Kidney epithelial cell (primary cell): ENCODE data around the gene SYTL4. TPM values are rescaled to one million over a fixed set of nuclear protein-coding genes. Genes with fewer than 3 reads are reported as not detected.

ENCODE experiments used
- DNase-seq: peaks from one replicate; pipeline ENCODE4 v3.0.0-alpha.2; 2010; ENCODE audit warnings: low read depth
- H3K27me3 ChIP-seq: 2 replicates; pipeline ENCODE4 v1.6.0; 2011; ENCODE audit warnings: low read length; ENCODE audit not compliant: control insufficient read depth, insufficient read depth
- H3K36me3 ChIP-seq: 2 replicates; pipeline ENCODE4 v1.5.1; 2011; ENCODE audit warnings: low read length; ENCODE audit not compliant: control insufficient read depth, insufficient read depth
- H3K4me3 ChIP-seq: 2 replicates; pipeline ENCODE4 v1.5.1; 2011; ENCODE audit warnings: low read depth, mild to moderate bottlenecking, control low read depth, low read length
- CTCF ChIP-seq: IDR thresholded peaks from 2 replicates; pipeline ENCODE4 v1.5.1; 2011; ENCODE audit warnings: mild to moderate bottlenecking, moderate library complexity, low read length, control low read depth, inconsistent platforms; ENCODE audit not compliant: insufficient read depth, poor library complexity, severe bottlenecking
- total RNA-seq: library from RNA; depleted of rRNA; stranded (reverse); fragments of >200 nt; gene quantifications from 2 replicates; pipeline ENCODE4 v1.2.3, GENCODE V29; 2015

Gene SYTL4
- total RNA-seq, 1 donor from 2014 or later: 3.2 TPM

- no peak for DNase-seq
- H3K27me3 ChIP-seq: peaks cover 3% of the 10 kb centered on the region
- TF ChIP-seq CTCF: no peak
- no peaks in the 10 kb centered on the region for H3K36me3 ChIP-seq
- H3K4me3 ChIP-seq: no peak overlapping the region
These were observed 57.2 kb downstream of the SYTL4 start for GRCh38 chrX:100674705-100675104.

GRCh38 chrX:100673397-100673953 lies 58.4 kb downstream of the SYTL4 start:
- Histone ChIP-seq H3K27me3 (peaks cover 3% of the 10 kb centered on the region), H3K4me3 (no peak overlapping the region), H3K36me3 (no peaks in the 10 kb centered on the region)
- TF ChIP-seq CTCF: no peak
- no peak for DNase-seq

GRCh38 chrX:100672966-100673365 lies 59.0 kb downstream of the SYTL4 start:
- Histone ChIP-seq H3K36me3 (no peaks in the 10 kb centered on the region), H3K27me3 (peaks cover 3% of the 10 kb centered on the region), H3K4me3 (no peak overlapping the region)
- no peak for TF ChIP-seq CTCF
- no peak for DNase-seq

GRCh38 chrX:100663642-100664041 lies 68.3 kb downstream of the SYTL4 start:
- no peak for DNase-seq
- no peak overlapping the region for H3K4me3 ChIP-seq
- no peak for TF ChIP-seq CTCF
- no peaks in the 10 kb centered on the region for H3K27me3 ChIP-seq
- no peaks in the 10 kb centered on the region for H3K36me3 ChIP-seq

- TF ChIP-seq CTCF: no peak
- no peak for DNase-seq
- no peaks in the 10 kb centered on the region for H3K27me3 ChIP-seq
- H3K4me3 ChIP-seq: no peak overlapping the region
- no peaks in the 10 kb centered on the region for H3K36me3 ChIP-seq
These were observed 69.1 kb downstream of the SYTL4 start for GRCh38 chrX:100662796-100663195.

- Histone ChIP-seq H3K4me3 (no peak overlapping the region), H3K36me3 (no peaks in the 10 kb centered on the region), H3K27me3 (no peaks in the 10 kb centered on the region)
- DNase-seq: no peak
- TF ChIP-seq CTCF: no peak
These were observed 69.8 kb downstream of the SYTL4 start for GRCh38 chrX:100662170-100662569.
